ENCODE data around the gene HBD.

Gene HBD

DNA sequence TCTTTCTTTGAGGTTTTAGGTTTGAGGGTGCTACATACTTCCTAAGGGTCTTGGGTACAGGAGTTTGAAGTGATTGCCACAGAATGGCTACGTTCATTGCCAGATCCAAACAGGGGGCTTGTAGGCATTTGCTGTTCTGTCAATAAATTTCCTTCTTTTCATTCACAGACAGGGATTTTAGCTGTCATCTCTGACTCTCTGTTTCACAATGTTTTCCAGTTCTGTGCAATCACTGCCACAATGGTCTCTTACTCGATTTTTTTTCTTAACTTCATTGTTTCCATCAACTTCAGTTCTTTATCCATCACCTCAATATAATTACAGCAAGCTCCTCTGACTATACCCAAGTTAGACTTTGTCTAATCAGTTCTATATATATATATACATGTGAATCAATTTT, 6.2 kb upstream of the HBD start:
- TF ChIP-seq EZH2 (IDR thresholded peaks at IDR 0.05; ENCODE audit: borderline replicate concordance, low read depth, low read length, severe bottlenecking): no peak
- TF ChIP-seq, protein P1, sequence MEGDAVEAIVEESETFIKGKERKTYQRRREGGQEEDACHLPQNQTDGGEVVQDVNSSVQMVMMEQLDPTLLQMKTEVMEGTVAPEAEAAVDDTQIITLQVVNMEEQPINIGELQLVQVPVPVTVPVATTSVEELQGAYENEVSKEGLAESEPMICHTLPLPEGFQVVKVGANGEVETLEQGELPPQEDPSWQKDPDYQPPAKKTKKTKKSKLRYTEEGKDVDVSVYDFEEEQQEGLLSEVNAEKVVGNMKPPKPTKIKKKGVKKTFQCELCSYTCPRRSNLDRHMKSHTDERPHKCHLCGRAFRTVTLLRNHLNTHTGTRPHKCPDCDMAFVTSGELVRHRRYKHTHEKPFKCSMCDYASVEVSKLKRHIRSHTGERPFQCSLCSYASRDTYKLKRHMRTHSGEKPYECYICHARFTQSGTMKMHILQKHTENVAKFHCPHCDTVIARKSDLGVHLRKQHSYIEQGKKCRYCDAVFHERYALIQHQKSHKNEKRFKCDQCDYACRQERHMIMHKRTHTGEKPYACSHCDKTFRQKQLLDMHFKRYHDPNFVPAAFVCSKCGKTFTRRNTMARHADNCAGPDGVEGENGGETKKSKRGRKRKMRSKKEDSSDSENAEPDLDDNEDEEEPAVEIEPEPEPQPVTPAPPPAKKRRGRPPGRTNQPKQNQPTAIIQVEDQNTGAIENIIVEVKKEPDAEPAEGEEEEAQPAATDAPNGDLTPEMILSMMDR (IDR thresholded peaks at IDR 0.05; ENCODE audit: borderline replicate concordance, extremely low read depth, low read length, poor library complexity, severe bottlenecking): no peak
- DNase-seq (no peak), ATAC-seq (ENCODE audit: insufficient read depth, low read depth) (no peak)
- Histone ChIP-seq H3K27ac (ENCODE audit: low read length) (no peak overlapping the region), H2AFZ (ENCODE audit: low read depth, low read length) (no peak overlapping the region), H4K20me1 (ENCODE audit: insufficient read depth, low read length) (no peaks in the 10 kb centered on the region), H3K9ac (ENCODE audit: low read depth, low read length) (no peak overlapping the region), H3K4me2 (ENCODE audit: insufficient read depth, low read length) (no peak overlapping the region), H3K27me3 (ENCODE audit: insufficient read depth, low read length, poor library complexity) (peaks cover 14% of the 10 kb centered on the region), H3K36me3 (ENCODE audit: insufficient read depth, low read length) (no peaks in the 10 kb centered on the region), H3K79me2 (ENCODE audit: insufficient read depth, low read length) (no peaks in the 10 kb centered on the region), H3K9me3 (ENCODE audit: insufficient read depth, low read length, severe bottlenecking) (no peaks in the 10 kb centered on the region), H3K4me1 (ENCODE audit: insufficient read depth, low read length) (no peaks in the 10 kb centered on the region), H3K4me3 (ENCODE audit: low read depth in 1 of 2, low read length in 2 of 2) (no peak overlapping the region)

DNA sequence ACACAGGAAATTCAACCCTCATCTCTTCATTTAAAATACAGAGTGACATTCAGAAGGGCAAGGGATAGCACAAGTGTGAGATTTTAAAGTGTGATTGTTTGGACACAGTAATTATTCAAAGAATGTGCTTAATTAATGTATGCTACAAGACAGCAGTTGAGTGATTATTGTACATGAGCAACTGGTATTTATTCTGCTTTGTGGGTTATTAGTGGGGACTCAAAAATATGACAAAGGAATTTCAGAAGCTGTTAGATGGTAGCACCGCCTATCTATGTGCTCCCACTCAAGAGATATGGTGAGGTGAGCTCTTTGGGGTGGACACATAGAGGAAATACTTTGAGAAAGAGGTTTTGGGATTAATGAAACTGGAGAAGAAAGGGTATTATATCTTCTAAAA, 5.8 kb upstream of the HBD start:
- no peak overlapping the region for H3K9ac ChIP-seq (ENCODE audit: low read depth, low read length)

DNA sequence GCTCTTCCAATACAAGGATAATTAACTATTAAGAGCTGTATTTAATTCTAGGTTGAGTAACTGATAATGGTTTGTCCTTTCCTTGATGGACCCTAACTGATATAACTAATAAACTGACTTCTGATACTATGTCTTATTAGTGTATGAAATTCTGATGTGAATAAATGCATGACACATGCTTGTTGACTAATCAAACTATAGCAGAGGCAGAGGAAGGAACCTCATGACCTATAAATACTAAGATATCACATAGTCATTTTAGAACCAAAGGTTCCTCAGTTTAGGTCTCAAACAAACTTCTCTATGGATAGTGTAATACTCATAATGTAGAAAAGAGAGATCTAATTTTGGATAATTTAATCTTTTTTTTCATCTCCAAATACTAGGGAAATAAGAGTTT, 4.8 kb upstream of the HBD start:
- Histone ChIP-seq H3K4me2 (ENCODE audit: insufficient read depth, low read length) (no peak overlapping the region), H3K27ac (ENCODE audit: low read length) (no peak overlapping the region), H3K27me3 (ENCODE audit: insufficient read depth, low read length, poor library complexity) (peaks cover 12% of the 10 kb centered on the region), H3K36me3 (ENCODE audit: insufficient read depth, low read length) (no peaks in the 10 kb centered on the region), H3K9ac (ENCODE audit: low read depth, low read length) (no peak overlapping the region), H3K79me2 (ENCODE audit: insufficient read depth, low read length) (no peaks in the 10 kb centered on the region), H3K9me3 (ENCODE audit: insufficient read depth, low read length, severe bottlenecking) (no peaks in the 10 kb centered on the region), H4K20me1 (ENCODE audit: insufficient read depth, low read length) (no peaks in the 10 kb centered on the region), H3K4me3 (ENCODE audit: low read depth in 1 of 2, low read length in 2 of 2) (no peak overlapping the region), H2AFZ (ENCODE audit: low read depth, low read length) (no peak overlapping the region), H3K4me1 (ENCODE audit: insufficient read depth, low read length) (no peaks in the 10 kb centered on the region)
- no peak for DNase-seq
- no peak for TF ChIP-seq EZH2 (IDR thresholded peaks at IDR 0.05; ENCODE audit: borderline replicate concordance, low read depth, low read length, severe bottlenecking)
- TF ChIP-seq, protein P1 (IDR thresholded peaks at IDR 0.05; ENCODE audit: borderline replicate concordance, extremely low read depth, low read length, poor library complexity, severe bottlenecking): no peak
- no peak for ATAC-seq (ENCODE audit: insufficient read depth, low read depth)

More for the DNA sequence above, 5.8 kb upstream of the HBD start:
- H3K27me3 ChIP-seq (ENCODE audit: insufficient read depth, low read length, poor library complexity): peaks cover 10% of the 10 kb centered on the region
- no peak overlapping the region for H2AFZ ChIP-seq (ENCODE audit: low read depth, low read length)
- no peaks in the 10 kb centered on the region for H4K20me1 ChIP-seq (ENCODE audit: insufficient read depth, low read length)
- H3K36me3 ChIP-seq (ENCODE audit: insufficient read depth, low read length): no peaks in the 10 kb centered on the region
- DNase-seq (no peak), ATAC-seq (ENCODE audit: insufficient read depth, low read depth) (no peak)
- no peak overlapping the region for H3K4me3 ChIP-seq (ENCODE audit: low read depth in 1 of 2, low read length in 2 of 2)
- no peaks in the 10 kb centered on the region for H3K4me1 ChIP-seq (ENCODE audit: insufficient read depth, low read length)
- TF ChIP-seq, protein P1 (IDR thresholded peaks at IDR 0.05; ENCODE audit: borderline replicate concordance, extremely low read depth, low read length, poor library complexity, severe bottlenecking): no peak
- no peak for TF ChIP-seq EZH2 (IDR thresholded peaks at IDR 0.05; ENCODE audit: borderline replicate concordance, low read depth, low read length, severe bottlenecking)
- no peaks in the 10 kb centered on the region for H3K9me3 ChIP-seq (ENCODE audit: insufficient read depth, low read length, severe bottlenecking)
- H3K4me2 ChIP-seq (ENCODE audit: insufficient read depth, low read length): no peak overlapping the region
- no peak overlapping the region for H3K27ac ChIP-seq (ENCODE audit: low read length)
- no peaks in the 10 kb centered on the region for H3K79me2 ChIP-seq (ENCODE audit: insufficient read depth, low read length)

- H3K27me3 ChIP-seq (ENCODE audit: insufficient read depth, low read length, poor library complexity): peaks cover 14% of the 10 kb centered on the region
- DNase-seq (no peak), ATAC-seq (ENCODE audit: insufficient read depth, low read depth) (no peak)
- no peak overlapping the region for H3K27ac ChIP-seq (ENCODE audit: low read length)
- no peak overlapping the region for H3K4me2 ChIP-seq (ENCODE audit: insufficient read depth, low read length)
- TF ChIP-seq, protein P1 (IDR thresholded peaks at IDR 0.05; ENCODE audit: borderline replicate concordance, extremely low read depth, low read length, poor library complexity, severe bottlenecking): no peak
- no peak for TF ChIP-seq EZH2 (IDR thresholded peaks at IDR 0.05; ENCODE audit: borderline replicate concordance, low read depth, low read length, severe bottlenecking)
- H3K9me3 ChIP-seq (ENCODE audit: insufficient read depth, low read length, severe bottlenecking): no peaks in the 10 kb centered on the region
- no peaks in the 10 kb centered on the region for H4K20me1 ChIP-seq (ENCODE audit: insufficient read depth, low read length)
- no peak overlapping the region for H2AFZ ChIP-seq (ENCODE audit: low read depth, low read length)
- H3K4me3 ChIP-seq (ENCODE audit: low read depth in 1 of 2, low read length in 2 of 2): no peak overlapping the region
- H3K79me2 ChIP-seq (ENCODE audit: insufficient read depth, low read length): no peaks in the 10 kb centered on the region
- H3K36me3 ChIP-seq (ENCODE audit: insufficient read depth, low read length): no peaks in the 10 kb centered on the region
- no peak overlapping the region for H3K9ac ChIP-seq (ENCODE audit: low read depth, low read length)
- no peaks in the 10 kb centered on the region for H3K4me1 ChIP-seq (ENCODE audit: insufficient read depth, low read length)
Measured at GRCh38 chr11:5238486-5238885, 4.2 kb upstream of the HBD start.

All from DND-41 (cell line).